ENCODE data around the gene LRBA. TPM values are rescaled to one million over a fixed set of nuclear protein-coding genes. Genes with fewer than 3 reads are reported as not detected.

Gene LRBA
- total and polyA plus RNA-seq, 12 donors, result 6.2 to 31.2 (median 23.9) TPM

- H3K27ac ChIP-seq, result no peak overlapping the region
- H3K36me3 ChIP-seq, result no peaks in the 10 kb centered on the region
- H3K9me3 ChIP-seq, result peaks cover 0 to 14% (median 0%) of the 10 kb centered on the region in 11 donors
- ATAC-seq, result peak in 5 of 8 donors; percentile 65 to 76 (median 70)
- intact Hi-C loops (cut with DNase I), result loop anchor here in 1 of 10 donors (5.0 kb wide), 1 partner anchor 653 kb away; no protein-coding TSS in a partner anchor
- no peaks in the 10 kb centered on the region for H3K27me3 ChIP-seq
- no peak overlapping the region for H3K4me3 ChIP-seq
- WGBS, 2 donors, result 95 to 97% methylated on average over 2 of the region's 2 CpGs
- TF ChIP-seq CTCF (IDR thresholded peaks at IDR 0.05), result no peak
- no peak for DNase-seq
- H3K4me1 ChIP-seq, result peaks cover 0 to 26% (median 11%) of the 10 kb centered on the region in 9 donors
Observed at GRCh38 chr4:150950657-150951288, 64.3 kb downstream of the LRBA start.

- peaks cover 0 to 26% (median 11%) of the 10 kb centered on the region in 9 donors for H3K4me1 ChIP-seq
- peaks cover 0 to 14% (median 0%) of the 10 kb centered on the region in 11 donors for H3K9me3 ChIP-seq
- H3K27me3 ChIP-seq, result no peaks in the 10 kb centered on the region
- no peak for TF ChIP-seq CTCF (IDR thresholded peaks at IDR 0.05)
- no peak overlapping the region for H3K4me3 ChIP-seq
- H3K27ac ChIP-seq, result no peak overlapping the region
- H3K36me3 ChIP-seq, result no peaks in the 10 kb centered on the region
- DNase-seq, result no peak
- intact Hi-C loops (cut with DNase I), result loop anchor here in 1 of 10 donors (5.0 kb wide), 1 partner anchor 653 kb away; no protein-coding TSS in a partner anchor
- ATAC-seq, result no peak
Observed at GRCh38 chr4:150949943-150950342, 65.1 kb downstream of the LRBA start.

- ATAC-seq (no peak), DNase-seq (no peak)
- Histone ChIP-seq H3K4me1 (peaks cover 0 to 26% (median 11%) of the 10 kb centered on the region in 9 donors), H3K27ac (no peak overlapping the region), H3K9me3 (peaks cover 0 to 14% (median 0%) of the 10 kb centered on the region in 11 donors), H3K4me3 (no peak overlapping the region), H3K27me3 (no peaks in the 10 kb centered on the region), H3K36me3 (no peaks in the 10 kb centered on the region)
- no peak for TF ChIP-seq CTCF (IDR thresholded peaks at IDR 0.05)
- intact Hi-C loops (cut with DNase I), result no loop called here
- WGBS, 2 donors, result 94% methylated on average over 2 of the region's 2 CpGs
Observed at GRCh38 chr4:150949342-150949741, 65.7 kb downstream of the LRBA start.

- no peak overlapping the region for H3K4me3 ChIP-seq
- H3K4me1 ChIP-seq, result peaks cover 0 to 26% (median 11%) of the 10 kb centered on the region in 9 donors
- intact Hi-C loops (cut with DNase I), result no loop called here
- H3K27ac ChIP-seq, result no peak overlapping the region
- WGBS, 2 donors, result 91 to 98% methylated on average over 2 of the region's 2 CpGs
- no peak for TF ChIP-seq CTCF (IDR thresholded peaks at IDR 0.05)
- no peak for DNase-seq
- no peaks in the 10 kb centered on the region for H3K36me3 ChIP-seq
- H3K27me3 ChIP-seq, result no peaks in the 10 kb centered on the region
- H3K9me3 ChIP-seq, result peaks cover 0 to 14% (median 0%) of the 10 kb centered on the region in 11 donors
- ATAC-seq, result no peak
Observed at GRCh38 chr4:150948710-150949109, 66.4 kb downstream of the LRBA start.
